ENCODE measurements around the gene OR1J4. TPM values are rescaled to one million over a fixed set of nuclear protein-coding genes. Genes with fewer than 3 reads are reported as not detected.

Gene OR1J4
- total RNA-seq (2022; extraction: Qiagen RNA extraction): not detected in 5 replicates

GRCh38 chr9:122518841-122519240, at the start of gene OR1J4:
Gene OR1J4 (plus strand): TSS chr9:122519141. CDS start chr9:122519141, 0 bp downstream.

GRCh38 chr9:122477826-122478225, 41.1 kb upstream of the OR1J4 start, which contains the start of gene OR1J1:
Gene OR1J1 (minus strand): TSS chr9:122477926. CDS start chr9:122477926, 0 bp downstream.

GRCh38 chr9:122510502-122510901, 8.4 kb upstream of the OR1J4 start, which contains the start of gene OR1J2:
Gene OR1J2 (plus strand): TSS chr9:122510802. CDS start chr9:122510802, 0 bp downstream.

GRCh38 chr9:122527193-122527592, 8.3 kb downstream of the OR1J4 start, which contains the start of gene OR1N1:
Gene OR1N1 (minus strand): TSS chr9:122527293. CDS start chr9:122527293, 0 bp downstream.

GRCh38 chr9:122552812-122553211, 33.9 kb downstream of the OR1J4 start, which contains the start of gene OR1N2:
Gene OR1N2 (plus strand): TSS chr9:122553112. CDS start chr9:122553212, 100 bp downstream.

Other genes with a start within 250 kb of the OR1J4 start
- 1.5 to 2.0 TPM (median 1.8 TPM) in 5 replicates for gene PTGS1, start 148.1 kb upstream of the OR1J4 start, total RNA-seq (2022; extraction: Qiagen RNA extraction)
- gene OR1J1, start 41.2 kb upstream of the OR1J4 start, total RNA-seq (2022; extraction: Qiagen RNA extraction): not detected in 5 replicates
- 0.10 TPM in 1 of 5 replicates, not detected in the others for gene OR1J2, start 8.3 kb upstream of the OR1J4 start, total RNA-seq (2022; extraction: Qiagen RNA extraction)
- gene OR1N1, start 8.2 kb downstream of the OR1J4 start, total RNA-seq (2022; extraction: Qiagen RNA extraction): not detected in 5 replicates
- gene OR1N2, start 34.0 kb downstream of the OR1J4 start, total RNA-seq (2022; extraction: Qiagen RNA extraction): not detected in 5 replicates
- not detected in 5 replicates for gene OR1L8, start 64.2 kb downstream of the OR1J4 start, total RNA-seq (2022; extraction: Qiagen RNA extraction)
- 0.07 TPM in 1 of 5 replicates, not detected in the others for gene OR1Q1, start 95.6 kb downstream of the OR1J4 start, total RNA-seq (2022; extraction: Qiagen RNA extraction)
- not detected in 5 replicates for gene OR1B1, start 138.5 kb downstream of the OR1J4 start, total RNA-seq (2022; extraction: Qiagen RNA extraction)
- not detected in 5 replicates for gene OR1L1, start 142.6 kb downstream of the OR1J4 start, total RNA-seq (2022; extraction: Qiagen RNA extraction)
- gene OR1L3, start 156.0 kb downstream of the OR1J4 start, total RNA-seq (2022; extraction: Qiagen RNA extraction): not detected in 5 replicates
- gene OR1L4, start 204.8 kb downstream of the OR1J4 start, total RNA-seq (2022; extraction: Qiagen RNA extraction): not detected in 5 replicates
- gene OR1L6, start 223.2 kb downstream of the OR1J4 start, total RNA-seq (2022; extraction: Qiagen RNA extraction): not detected in 5 replicates

Data from A549 treated with AZD2906 at 1 μM for 4 hours (cell line).